ENCODE results near the gene BABAM2.

GRCh38 chr2:28219138-28219537 lies 328.6 kb downstream of the BABAM2 start:
- no peak for TF ChIP-seq EZH2 (IDR thresholded peaks at IDR 0.05; ENCODE audit: borderline replicate concordance)
- TF ChIP-seq CTCF (IDR thresholded peaks at IDR 0.05; ENCODE audit: poor library complexity): no peak

Measured in hepatocyte (in vitro differentiated cells).